GM12878 (cell line): ENCODE measurements around the gene SIL1. TPM values are rescaled to one million over a fixed set of nuclear protein-coding genes. Genes with fewer than 3 reads are reported as not detected.

ENCODE experiments used
- ATAC-seq: fragments of 200-7000 bp; cut with Tn5 transposase; 3 replicates; pipeline ENCODE4 v1.9.1; 2020; ENCODE audit warnings: mild to moderate bottlenecking, moderate library complexity
- BruUV-seq: library from RNA; stranded (reverse); fragments of 400-500 nt; replicated peaks from 2 replicates; lab custom pipeline; 2021; lab: Mats Ljungman, UMichigan
- CTCF ChIA-PET: fragments of 300-600 bp; sonication (Branson Sonifier 250); formaldehyde crosslinking; extraction: SDS; loops from one replicate; lab custom pipeline; 2021; ENCODE audit warnings: inconsistent platforms; lab: Yijun Ruan, JAX
- POLR2A ChIA-PET: fragments of 350-600 bp; formaldehyde crosslinking; extraction: SDS; loops from one replicate; lab custom pipeline; 2021; ENCODE audit warnings: inconsistent platforms; lab: Charles Lee
- RAD21 ChIA-PET: fragments of 300-600 bp; sonication (Branson Sonifier 250); formaldehyde crosslinking; loops from one replicate; lab custom pipeline; 2023; ENCODE audit warnings: antibody characterized with exemption; ENCODE audit not compliant: unreplicated experiment; lab: Charles Lee
- SMC1A ChIA-PET: fragments of 300-600 bp; sonication (Branson Sonifier 250); formaldehyde crosslinking; loops from one replicate; lab custom pipeline; 2023; ENCODE audit not compliant: unreplicated experiment, uncharacterized antibody; lab: Charles Lee
- DNase-seq: peaks from one replicate; pipeline ENCODE4 v3.0.0-alpha.2; 2011; ENCODE audit warnings: low read depth, low spot score
- FAIRE-seq: peaks from 3 replicates; lab custom pipeline; 2011; peaks lifted over from hg19 to GRCh38; lab: Jason Lieb, UNC
- H2AFZ ChIP-seq: 2 replicates; pipeline ENCODE4 v1.6.0; 2011; ENCODE audit warnings: low read depth, low read length, control low read depth; ENCODE audit not compliant: control insufficient read depth
- H3K27ac ChIP-seq: 2 replicates; pipeline ENCODE4 v1.5.1; 2011; ENCODE audit warnings: control low read depth; ENCODE audit not compliant: control insufficient read depth, insufficient read depth
- H3K27me3 ChIP-seq, 2 experiments: replicated peaks in 1 of 2; 2 replicates each; pipeline versions ENCODE4 v1.6.0 to v1.6.1; 2011; ENCODE audit warnings: low read length in 1 of 2; ENCODE audit not compliant: control insufficient read depth in 2 of 2, insufficient read depth in 2 of 2
- H3K36me3 ChIP-seq, 2 experiments: 2 replicates each; pipeline ENCODE4 v1.5.1; 2011; ENCODE audit warnings: low read length in 1 of 2; ENCODE audit not compliant: control insufficient read depth in 2 of 2, insufficient read depth in 2 of 2
- H3K4me1 ChIP-seq: 2 replicates; pipeline ENCODE4 v1.6.1; 2011; ENCODE audit warnings: mild to moderate bottlenecking, low read length, moderate library complexity, mixed read lengths; ENCODE audit not compliant: control insufficient read depth, insufficient read depth
- H3K4me2 ChIP-seq: 2 replicates; pipeline ENCODE4 v1.6.0; 2011; ENCODE audit warnings: control low read depth; ENCODE audit not compliant: control insufficient read depth, insufficient read depth
- H3K4me3 ChIP-seq: fragments of 200-600 bp; sonication (generic); 2 replicates; pipeline ENCODE4 v1.5.1; 2016
- H3K79me2 ChIP-seq: 2 replicates; pipeline ENCODE4 v1.6.0; 2011; ENCODE audit warnings: low read length; ENCODE audit not compliant: control insufficient read depth, insufficient read depth
- H3K9ac ChIP-seq: 2 replicates; pipeline ENCODE4 v1.8.0; 2011; ENCODE audit warnings: low read length, control low read depth, mixed read lengths; ENCODE audit not compliant: control insufficient read depth, insufficient read depth
- H3K9me3 ChIP-seq: replicated peaks from 3 replicates; pipeline ENCODE4 v1.5.1; 2011; ENCODE audit warnings: mild to moderate bottlenecking, low read length; ENCODE audit not compliant: control insufficient read depth, insufficient read depth
- H4K20me1 ChIP-seq: 2 replicates; pipeline ENCODE4 v1.6.0; 2011; ENCODE audit not compliant: control insufficient read depth, insufficient read depth
- JUND ChIP-seq: IDR thresholded peaks from 2 replicates; pipeline ENCODE4 v1.6.1; 2012; ENCODE audit warnings: low read depth, mild to moderate bottlenecking, low read length, improper control_type of control experiment, moderate library complexity
- MYC ChIP-seq: IDR thresholded peaks from 2 replicates; pipeline ENCODE4 v1.6.1; 2011; ENCODE audit warnings: mild to moderate bottlenecking, low read length, moderate library complexity, inconsistent platforms; ENCODE audit not compliant: insufficient read depth, insufficient replicate concordance, insufficient read length, severe bottlenecking
- NFIC ChIP-seq: IDR thresholded peaks from 2 replicates; pipeline ENCODE4 v1.6.1; 2012; ENCODE audit warnings: low read depth, mild to moderate bottlenecking, inconsistent platforms, low read length, moderate library complexity
- POLR2AphosphoS2 ChIP-seq: IDR thresholded peaks from 2 replicates; pipeline ENCODE4 v1.6.1; 2011; ENCODE audit warnings: low read depth, mild to moderate bottlenecking, low read length, improper control_type of control experiment, moderate library complexity
- RCOR1 ChIP-seq: conservative IDR thresholded peaks from 2 replicates; pipeline ENCODE4 v1.6.1; 2012; ENCODE audit warnings: low read depth, low read length, improper control_type of control experiment
- SREBF1 ChIP-seq: IDR thresholded peaks from 2 replicates; pipeline ENCODE4 v1.6.1; 2012; ENCODE audit warnings: mild to moderate bottlenecking, low read length
- SUPT20H ChIP-seq: IDR thresholded peaks from 2 replicates; pipeline ENCODE4 v1.6.1; 2011; ENCODE audit warnings: low read depth, mild to moderate bottlenecking, low read length, moderate library complexity, borderline replicate concordance; ENCODE audit not compliant: control insufficient read depth
- WGBS: methylation state at CpG from one replicate; pipeline ENCODE4 v1.1.6; 2016; ENCODE audit warnings: low lambda C conversion rate; ENCODE audit not compliant: insufficient replicate concordance, insufficient coverage; ENCODE audit errors: missing lambda C conversion rate; 5-methylcytosine and 5-hydroxymethylcytosine counted together
- in situ Hi-C: fragments of 300-500 bp; cut with MboI; formaldehyde crosslinking; loops from 9 replicates; pipeline ENCODE4 v1.14.3; 2018; ENCODE audit warnings: mixed read lengths
- intact Hi-C: fragments of 100-400 bp; cut with micrococcal nuclease; formaldehyde crosslinking; loops from one replicate; pipeline ENCODE4 v1.14.2; 2022; ENCODE audit not compliant: unreplicated experiment
- polyA plus RNA-seq, 11 experiments: library from polyadenylated mRNA; depleted of rRNA in 4 of 11; unstranded in 6 of 11; stranded (reverse) in 5 of 11; fragments of >200 nt; fragmentation: Nextera tagmentation in 4 of 11; fragmentation: Illumina TruSeq in 1 of 11; extraction: Ambion mirVana in 4 of 11; extraction: Trizol in 1 of 11; gene quantifications; 1 replicate in 1 of 11; 2 replicates in 10 of 11; pipeline versions ENCODE4 v1.2.1 to v1.2.3, GENCODE V29; 2011 to 2016; ENCODE audit warnings: inconsistent platforms in 2 of 11, missing spikeins in 2 of 11, low read depth in 1 of 11
- total RNA-seq, 4 experiments: library from RNA; depleted of rRNA in 3 of 4; stranded (reverse); fragments of >200 nt in 3 of 4; fragmentation: Illumina TruSeq in 1 of 4; extraction: Trizol in 1 of 4; gene quantifications; 2 replicates each; pipeline versions ENCODE4 v1.2.1 to v1.2.3, GENCODE V29; 2013 to 2021
- TF ChIP-seq, protein P1 (sequence below): fragments of 450-650 bp; IDR thresholded peaks from 2 replicates; pipeline ENCODE4 v1.6.1; 2016; ENCODE audit warnings: mild to moderate bottlenecking
- TF ChIP-seq, protein P2 (sequence below): fragments of 450-650 bp; IDR thresholded peaks from 2 replicates; pipeline ENCODE4 v1.6.1; 2017; ENCODE audit warnings: mild to moderate bottlenecking, moderate library complexity
- TF ChIP-seq, protein P3 (sequence below): IDR thresholded peaks from 2 replicates; pipeline ENCODE4 v1.6.1; 2012; ENCODE audit warnings: improper control_type of control experiment, low read depth, low read length; ENCODE audit not compliant: insufficient replicate concordance

Gene SIL1
- total and polyA plus RNA-seq, 10 of the 15 experiments (the other 5 are each of a cell fraction or from before 2014, with no cell fraction given) = 4.1 to 49.8 (median 29.4) TPM

DNA sequence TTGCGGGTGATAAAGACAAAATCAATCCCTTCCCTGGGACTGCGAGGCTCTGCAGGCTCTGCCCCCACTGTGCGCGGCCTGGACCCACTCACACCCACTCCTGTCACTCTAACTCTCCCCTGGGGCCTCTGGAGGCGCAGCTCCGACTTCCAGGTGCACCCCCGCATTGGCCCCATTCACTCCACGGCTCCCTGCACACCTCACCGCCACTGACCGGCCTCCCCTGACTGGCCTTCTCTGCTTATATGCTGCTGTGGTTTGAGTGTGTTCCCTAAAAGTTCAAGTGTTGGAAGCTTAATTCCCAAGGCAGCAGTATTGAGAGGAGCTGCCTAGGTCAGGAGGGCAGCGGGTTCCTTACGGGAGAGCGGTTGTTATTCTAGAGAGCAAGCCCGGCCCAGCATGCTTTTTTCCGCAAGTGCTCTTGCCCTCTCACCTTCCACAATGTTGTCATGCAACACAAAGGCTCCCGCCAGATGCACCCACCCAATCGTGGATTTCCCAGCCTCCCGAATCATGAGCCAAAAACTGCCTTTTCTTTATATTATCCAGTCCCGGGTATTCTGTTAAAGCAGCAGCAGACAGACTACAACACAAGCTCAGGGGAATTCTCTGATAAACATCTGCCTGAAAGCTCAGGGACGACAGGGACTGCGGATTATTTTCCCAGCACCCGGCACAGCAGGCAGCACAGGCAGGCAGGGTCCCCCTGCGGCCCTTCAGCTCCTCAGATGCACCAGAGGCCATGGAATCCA, 249.5 kb downstream of the SIL1 start:
- ChIA-PET POLR2A (no interaction called here), CTCF (no interaction called here), SMC1A (no interaction called here), RAD21 (no interaction called here)
- no peak overlapping the region for H3K9ac ChIP-seq
- no peak overlapping the region for H3K27ac ChIP-seq
- BruUV-seq = no TSS peak
- ATAC-seq (no peak), FAIRE-seq (no peak), DNase-seq (no peak)
- H2AFZ ChIP-seq = no peak overlapping the region
- no peaks in the 10 kb centered on the region for H3K9me3 ChIP-seq
- intact Hi-C loops (no loop called here), in situ Hi-C loops (no loop called here)
- H3K4me3 ChIP-seq = no peak overlapping the region
- H4K20me1 ChIP-seq = no peaks in the 10 kb centered on the region
- no peak overlapping the region for H3K4me2 ChIP-seq
- H3K4me1 ChIP-seq = no peaks in the 10 kb centered on the region; the same call in 1 of the 2 replicates
- no peaks in the 10 kb centered on the region for H3K27me3 ChIP-seq
- H3K79me2 ChIP-seq = no peaks in the 10 kb centered on the region
- 91% methylated on average over 23 of the region's 23 CpGs for WGBS
- H3K36me3 ChIP-seq = peaks cover 2 to 4% of the 10 kb centered on the region in 2 experiments; a peak in 3 of 4 replicates
- TF ChIP-seq, protein P1, sequence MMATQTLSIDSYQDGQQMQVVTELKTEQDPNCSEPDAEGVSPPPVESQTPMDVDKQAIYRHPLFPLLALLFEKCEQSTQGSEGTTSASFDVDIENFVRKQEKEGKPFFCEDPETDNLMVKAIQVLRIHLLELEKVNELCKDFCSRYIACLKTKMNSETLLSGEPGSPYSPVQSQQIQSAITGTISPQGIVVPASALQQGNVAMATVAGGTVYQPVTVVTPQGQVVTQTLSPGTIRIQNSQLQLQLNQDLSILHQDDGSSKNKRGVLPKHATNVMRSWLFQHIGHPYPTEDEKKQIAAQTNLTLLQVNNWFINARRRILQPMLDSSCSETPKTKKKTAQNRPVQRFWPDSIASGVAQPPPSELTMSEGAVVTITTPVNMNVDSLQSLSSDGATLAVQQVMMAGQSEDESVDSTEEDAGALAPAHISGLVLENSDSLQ = no peak
- TF ChIP-seq, protein P2, sequence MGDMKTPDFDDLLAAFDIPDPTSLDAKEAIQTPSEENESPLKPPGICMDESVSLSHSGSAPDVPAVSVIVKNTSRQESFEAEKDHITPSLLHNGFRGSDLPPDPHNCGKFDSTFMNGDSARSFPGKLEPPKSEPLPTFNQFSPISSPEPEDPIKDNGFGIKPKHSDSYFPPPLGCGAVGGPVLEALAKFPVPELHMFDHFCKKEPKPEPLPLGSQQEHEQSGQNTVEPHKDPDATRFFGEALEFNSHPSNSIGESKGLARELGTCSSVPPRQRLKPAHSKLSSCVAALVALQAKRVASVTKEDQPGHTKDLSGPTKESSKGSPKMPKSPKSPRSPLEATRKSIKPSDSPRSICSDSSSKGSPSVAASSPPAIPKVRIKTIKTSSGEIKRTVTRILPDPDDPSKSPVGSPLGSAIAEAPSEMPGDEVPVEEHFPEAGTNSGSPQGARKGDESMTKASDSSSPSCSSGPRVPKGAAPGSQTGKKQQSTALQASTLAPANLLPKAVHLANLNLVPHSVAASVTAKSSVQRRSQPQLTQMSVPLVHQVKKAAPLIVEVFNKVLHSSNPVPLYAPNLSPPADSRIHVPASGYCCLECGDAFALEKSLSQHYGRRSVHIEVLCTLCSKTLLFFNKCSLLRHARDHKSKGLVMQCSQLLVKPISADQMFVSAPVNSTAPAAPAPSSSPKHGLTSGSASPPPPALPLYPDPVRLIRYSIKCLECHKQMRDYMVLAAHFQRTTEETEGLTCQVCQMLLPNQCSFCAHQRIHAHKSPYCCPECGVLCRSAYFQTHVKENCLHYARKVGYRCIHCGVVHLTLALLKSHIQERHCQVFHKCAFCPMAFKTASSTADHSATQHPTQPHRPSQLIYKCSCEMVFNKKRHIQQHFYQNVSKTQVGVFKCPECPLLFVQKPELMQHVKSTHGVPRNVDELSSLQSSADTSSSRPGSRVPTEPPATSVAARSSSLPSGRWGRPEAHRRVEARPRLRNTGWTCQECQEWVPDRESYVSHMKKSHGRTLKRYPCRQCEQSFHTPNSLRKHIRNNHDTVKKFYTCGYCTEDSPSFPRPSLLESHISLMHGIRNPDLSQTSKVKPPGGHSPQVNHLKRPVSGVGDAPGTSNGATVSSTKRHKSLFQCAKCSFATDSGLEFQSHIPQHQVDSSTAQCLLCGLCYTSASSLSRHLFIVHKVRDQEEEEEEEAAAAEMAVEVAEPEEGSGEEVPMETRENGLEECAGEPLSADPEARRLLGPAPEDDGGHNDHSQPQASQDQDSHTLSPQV = no peak
- TF ChIP-seq RCOR1 (no peak), MYC (no peak), SUPT20H (no peak), POLR2AphosphoS2 (no peak), JUND (no peak), NFIC (no peak), SREBF1 (no peak)
- TF ChIP-seq, protein P3, sequence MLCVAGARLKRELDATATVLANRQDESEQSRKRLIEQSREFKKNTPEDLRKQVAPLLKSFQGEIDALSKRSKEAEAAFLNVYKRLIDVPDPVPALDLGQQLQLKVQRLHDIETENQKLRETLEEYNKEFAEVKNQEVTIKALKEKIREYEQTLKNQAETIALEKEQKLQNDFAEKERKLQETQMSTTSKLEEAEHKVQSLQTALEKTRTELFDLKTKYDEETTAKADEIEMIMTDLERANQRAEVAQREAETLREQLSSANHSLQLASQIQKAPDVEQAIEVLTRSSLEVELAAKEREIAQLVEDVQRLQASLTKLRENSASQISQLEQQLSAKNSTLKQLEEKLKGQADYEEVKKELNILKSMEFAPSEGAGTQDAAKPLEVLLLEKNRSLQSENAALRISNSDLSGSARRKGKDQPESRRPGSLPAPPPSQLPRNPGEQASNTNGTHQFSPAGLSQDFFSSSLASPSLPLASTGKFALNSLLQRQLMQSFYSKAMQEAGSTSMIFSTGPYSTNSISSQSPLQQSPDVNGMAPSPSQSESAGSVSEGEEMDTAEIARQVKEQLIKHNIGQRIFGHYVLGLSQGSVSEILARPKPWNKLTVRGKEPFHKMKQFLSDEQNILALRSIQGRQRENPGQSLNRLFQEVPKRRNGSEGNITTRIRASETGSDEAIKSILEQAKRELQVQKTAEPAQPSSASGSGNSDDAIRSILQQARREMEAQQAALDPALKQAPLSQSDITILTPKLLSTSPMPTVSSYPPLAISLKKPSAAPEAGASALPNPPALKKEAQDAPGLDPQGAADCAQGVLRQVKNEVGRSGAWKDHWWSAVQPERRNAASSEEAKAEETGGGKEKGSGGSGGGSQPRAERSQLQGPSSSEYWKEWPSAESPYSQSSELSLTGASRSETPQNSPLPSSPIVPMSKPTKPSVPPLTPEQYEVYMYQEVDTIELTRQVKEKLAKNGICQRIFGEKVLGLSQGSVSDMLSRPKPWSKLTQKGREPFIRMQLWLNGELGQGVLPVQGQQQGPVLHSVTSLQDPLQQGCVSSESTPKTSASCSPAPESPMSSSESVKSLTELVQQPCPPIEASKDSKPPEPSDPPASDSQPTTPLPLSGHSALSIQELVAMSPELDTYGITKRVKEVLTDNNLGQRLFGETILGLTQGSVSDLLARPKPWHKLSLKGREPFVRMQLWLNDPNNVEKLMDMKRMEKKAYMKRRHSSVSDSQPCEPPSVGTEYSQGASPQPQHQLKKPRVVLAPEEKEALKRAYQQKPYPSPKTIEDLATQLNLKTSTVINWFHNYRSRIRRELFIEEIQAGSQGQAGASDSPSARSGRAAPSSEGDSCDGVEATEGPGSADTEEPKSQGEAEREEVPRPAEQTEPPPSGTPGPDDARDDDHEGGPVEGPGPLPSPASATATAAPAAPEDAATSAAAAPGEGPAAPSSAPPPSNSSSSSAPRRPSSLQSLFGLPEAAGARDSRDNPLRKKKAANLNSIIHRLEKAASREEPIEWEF = no peak
